HG03039 (cell line): ENCODE measurements around the gene GNG3.
"Not testable (repeated sequence)": the region's sequence is repeated elsewhere in the genome, so short reads cannot be mapped to it uniquely, and the experiment has no call there.

Experiments
- ATAC-seq: cut with Tn5 transposase; IDR thresholded peaks from one replicate; pipeline ENCODE4 v1.9.1; 2021; ENCODE audit warnings: mild to moderate bottlenecking, moderate library complexity; ENCODE audit not compliant: unreplicated experiment

The GNG3 gene

DNA sequence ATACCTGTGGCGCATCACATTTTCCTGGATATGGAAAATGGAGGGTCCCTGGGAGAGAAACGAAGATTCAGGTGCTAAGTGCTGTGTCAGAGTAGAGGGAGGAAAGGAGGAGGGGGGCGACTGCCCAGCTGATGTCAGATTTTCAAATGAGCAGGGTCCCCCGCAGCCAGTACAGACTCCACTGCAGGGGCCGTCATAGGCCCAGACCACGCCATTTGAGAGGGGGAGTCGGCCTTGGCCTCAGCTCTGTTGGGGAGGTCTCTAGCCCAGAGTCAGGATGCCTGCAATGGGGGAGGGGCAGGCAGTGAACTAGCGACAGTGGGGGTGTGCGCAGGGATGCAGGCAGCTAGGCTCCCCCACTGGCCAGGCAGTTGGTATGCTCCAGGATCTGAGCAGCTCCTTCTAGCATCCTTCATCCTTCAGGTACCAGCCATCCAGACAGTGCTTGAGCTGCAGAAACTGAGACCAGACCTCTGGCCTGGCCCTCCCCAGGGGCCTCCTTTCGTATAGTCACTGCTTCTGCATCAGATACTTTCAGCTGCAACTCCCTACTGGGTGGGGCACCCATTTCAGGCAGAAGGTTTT lies at the start of gene GNG3, which contains the start of gene BSCL2:
TSS of gene GNG3 (plus strand) at position 400 of the 585 bp plus-strand sequence. CDS start 620 bp downstream, outside the sequence.
TSS of gene BSCL2 (minus strand) at position 148 of the 585 bp plus-strand sequence. CDS start 229 bp downstream, outside the sequence.
- no peak for ATAC-seq

DNA sequence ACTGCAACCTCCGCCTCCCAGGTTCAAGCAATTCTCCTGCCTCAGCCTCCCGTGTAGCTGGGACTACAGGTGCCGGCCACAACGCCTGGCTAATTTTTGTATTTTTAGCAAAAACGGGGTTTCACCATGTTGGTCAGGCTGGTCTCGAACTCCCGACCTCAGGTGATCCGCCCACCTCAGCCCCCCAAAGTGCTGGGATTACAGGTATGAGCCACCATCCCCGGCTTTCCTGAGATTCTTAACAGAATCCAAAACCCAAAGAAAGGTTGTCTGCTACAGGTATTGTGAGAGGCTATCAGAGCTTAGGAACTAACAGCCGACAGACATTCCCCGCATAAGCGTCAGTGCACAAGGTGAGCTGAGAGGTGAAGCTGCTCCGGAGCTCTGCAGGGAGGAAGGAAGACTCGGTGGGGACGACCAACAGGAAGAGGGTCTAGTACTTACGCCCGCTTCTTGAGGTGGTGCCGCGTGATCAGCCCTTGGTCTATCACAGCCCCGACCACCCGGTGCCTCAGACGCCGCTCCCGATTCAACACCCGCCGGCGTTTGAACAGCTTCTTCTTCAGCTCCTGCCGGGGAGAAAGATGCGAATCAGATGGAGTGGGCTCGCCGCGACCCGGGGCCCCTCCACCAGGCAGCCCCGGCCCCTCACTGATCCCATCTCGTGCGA lies 42.9 kb upstream of the GNG3 start:
- peak; percentile 30 for ATAC-seq

DNA sequence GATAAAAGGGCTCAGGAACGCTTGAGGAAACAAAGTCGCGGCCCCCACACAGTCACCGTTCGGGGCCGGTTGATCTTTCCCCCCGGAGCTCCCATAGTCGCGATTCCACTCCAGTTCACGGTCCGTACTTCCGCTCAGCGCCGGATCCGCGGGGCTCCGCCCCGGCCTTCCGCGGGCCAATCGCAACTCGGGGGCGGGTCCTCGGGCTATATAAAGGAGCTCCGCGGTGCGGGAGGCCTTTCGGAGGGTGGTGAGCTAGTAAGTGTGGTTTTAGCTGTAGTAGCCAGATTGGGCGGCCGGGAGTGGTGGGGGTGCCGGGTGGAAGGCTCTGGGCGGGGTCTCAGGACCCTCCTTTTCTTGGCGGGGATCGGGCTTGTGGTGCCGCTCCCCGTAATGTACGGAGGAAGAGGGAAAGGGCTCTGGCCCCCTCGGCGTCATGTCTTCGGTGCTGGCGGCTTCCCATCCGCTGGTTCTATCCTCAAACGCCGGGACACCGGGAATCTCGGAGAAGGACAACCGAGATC lies 42.3 kb upstream of the GNG3 start, which contains the start of the genes C11orf98 and CSKMT:
TSS of gene C11orf98 (minus strand) at position 136 of the 524 bp plus-strand sequence. CDS start at position 95, 41 bp downstream.
TSS of gene CSKMT (plus strand) at position 238 of the 524 bp plus-strand sequence. CDS start 568 bp downstream, outside the sequence.
- peak; percentile 71 for ATAC-seq

DNA sequence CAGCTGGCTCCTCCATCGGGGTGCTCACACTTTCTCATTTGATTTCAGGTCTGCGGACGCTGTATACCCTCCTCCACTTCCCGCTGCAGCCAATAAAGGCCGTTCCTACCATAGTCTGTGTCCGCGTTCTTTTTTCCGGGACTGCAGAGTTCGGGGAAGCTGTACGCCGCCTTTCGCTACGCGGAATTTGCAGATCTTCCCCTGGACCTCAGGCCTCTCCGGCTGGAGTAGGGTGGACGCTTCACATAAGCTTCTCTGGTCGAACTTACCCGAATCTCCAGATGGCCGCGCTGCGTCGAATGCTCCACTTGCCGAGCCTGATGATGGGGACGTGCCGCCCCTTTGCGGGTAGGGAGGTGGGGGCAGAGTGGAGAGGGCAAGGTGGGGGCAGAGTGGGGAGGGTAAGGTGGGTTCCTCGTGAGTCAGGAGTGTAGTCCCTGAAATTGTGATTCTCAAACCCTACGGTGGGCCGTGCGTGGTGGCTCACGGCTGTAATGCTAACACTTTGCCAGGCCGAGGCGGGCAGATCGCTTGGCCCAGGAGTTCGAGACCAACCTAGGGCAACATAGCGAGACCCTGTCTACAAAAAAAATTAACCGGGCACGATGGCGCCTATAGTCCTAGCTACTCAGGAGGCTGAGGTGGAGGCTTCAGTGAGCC lies 41.7 kb upstream of the GNG3 start:
- peak; percentile 9 for ATAC-seq

DNA sequence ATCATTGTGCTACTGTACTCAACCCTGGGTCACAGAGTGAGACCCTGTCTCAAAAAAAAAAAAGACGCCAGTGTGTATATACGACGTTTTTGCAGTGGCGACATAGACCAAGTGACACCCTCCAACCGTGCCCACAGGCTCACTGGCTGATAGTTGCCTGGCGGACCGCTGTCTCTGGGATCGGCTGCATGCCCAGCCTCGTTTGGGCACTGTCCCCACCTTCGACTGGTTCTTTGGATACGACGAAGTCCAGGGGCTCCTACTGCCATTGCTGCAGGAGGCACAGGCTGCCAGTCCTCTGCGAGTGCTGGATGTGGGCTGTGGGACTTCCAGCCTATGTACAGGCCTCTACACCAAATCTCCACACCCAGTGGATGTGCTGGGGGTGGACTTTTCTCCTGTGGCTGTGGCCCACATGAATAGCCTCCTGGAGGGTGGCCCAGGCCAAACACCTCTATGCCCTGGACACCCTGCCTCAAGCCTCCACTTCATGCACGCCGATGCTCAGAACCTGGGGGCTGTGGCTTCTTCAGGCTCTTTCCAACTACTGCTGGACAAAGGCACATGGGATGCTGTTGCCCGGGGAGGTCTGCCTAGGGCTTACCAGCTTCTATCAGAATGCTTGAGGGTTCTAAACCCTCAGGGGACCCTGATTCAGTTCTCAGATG lies 41.1 kb upstream of the GNG3 start:
- no peak for ATAC-seq

DNA sequence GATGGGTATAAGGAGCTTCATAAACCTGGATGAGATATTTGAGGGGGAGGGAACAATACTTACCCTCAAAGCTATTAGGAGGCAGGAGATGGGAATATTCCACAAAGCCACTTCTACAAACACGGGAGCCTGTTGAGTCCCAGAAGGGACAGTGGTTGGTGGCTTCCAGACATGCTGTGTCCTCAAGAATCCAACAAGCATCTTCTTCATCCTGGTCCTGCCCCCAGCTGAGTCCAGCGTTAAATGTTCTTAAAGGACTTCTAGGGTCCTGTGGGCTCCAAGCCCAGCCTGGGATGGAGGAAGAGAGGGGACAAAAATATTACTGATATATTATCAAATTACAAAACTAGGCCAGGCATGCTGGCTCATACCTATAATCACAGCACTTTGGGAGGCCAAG lies 40.0 kb upstream of the GNG3 start:
- ATAC-seq, result no peak

DNA sequence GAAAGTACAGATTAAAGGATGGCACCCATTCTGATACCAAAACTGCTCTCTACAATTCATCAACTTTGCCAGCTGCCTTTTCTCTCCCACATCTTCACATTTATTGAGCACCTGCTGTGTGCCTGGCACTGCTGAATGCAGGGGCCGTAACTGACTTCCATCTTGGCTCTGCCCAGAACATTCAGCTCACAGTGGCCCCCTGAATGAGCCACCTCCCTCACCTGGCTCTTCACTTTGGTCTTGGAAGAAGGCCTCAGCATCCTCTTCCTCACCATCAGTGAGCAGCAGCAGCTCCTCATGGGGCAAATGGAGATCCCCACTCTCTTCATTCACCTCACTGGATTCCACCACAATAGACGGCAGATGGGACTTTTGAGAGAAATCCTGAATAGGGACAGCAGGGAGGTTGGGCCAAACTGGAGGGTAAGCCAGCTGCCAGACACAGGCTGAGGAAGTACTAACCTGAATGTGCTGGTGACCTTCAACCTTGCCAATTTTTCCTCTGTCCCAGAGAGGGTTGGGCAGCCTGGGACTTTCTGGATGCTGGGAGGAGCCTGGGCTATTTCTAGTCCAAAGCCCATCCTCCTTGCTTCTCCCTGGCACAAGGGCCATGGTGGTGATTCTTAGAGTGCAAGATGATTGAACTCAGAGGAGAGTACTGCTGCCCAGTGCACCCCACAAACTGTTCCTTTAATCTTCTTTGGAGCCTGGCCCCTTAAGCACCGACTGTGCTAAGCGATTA lies 37.9 kb upstream of the GNG3 start:
- no peak for ATAC-seq

DNA sequence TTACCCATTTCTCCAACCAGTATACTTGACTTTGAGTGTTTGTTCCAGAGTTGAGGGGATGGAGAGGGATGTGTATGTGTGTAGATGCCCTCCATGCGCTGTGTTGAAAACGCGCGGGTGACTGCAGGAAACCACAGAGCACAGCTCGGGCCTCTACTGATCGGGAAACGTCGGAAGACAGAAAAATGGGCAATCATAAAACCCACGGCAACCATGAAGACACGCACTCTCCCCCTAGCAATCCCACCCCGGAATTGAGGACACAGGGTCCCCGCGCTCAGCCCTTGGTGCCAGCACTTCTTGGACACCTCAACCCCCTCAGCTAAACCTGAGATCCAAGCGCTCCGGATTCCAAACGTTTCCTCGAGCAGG lies 36.3 kb upstream of the GNG3 start:
- ATAC-seq, result peak; percentile 12

DNA sequence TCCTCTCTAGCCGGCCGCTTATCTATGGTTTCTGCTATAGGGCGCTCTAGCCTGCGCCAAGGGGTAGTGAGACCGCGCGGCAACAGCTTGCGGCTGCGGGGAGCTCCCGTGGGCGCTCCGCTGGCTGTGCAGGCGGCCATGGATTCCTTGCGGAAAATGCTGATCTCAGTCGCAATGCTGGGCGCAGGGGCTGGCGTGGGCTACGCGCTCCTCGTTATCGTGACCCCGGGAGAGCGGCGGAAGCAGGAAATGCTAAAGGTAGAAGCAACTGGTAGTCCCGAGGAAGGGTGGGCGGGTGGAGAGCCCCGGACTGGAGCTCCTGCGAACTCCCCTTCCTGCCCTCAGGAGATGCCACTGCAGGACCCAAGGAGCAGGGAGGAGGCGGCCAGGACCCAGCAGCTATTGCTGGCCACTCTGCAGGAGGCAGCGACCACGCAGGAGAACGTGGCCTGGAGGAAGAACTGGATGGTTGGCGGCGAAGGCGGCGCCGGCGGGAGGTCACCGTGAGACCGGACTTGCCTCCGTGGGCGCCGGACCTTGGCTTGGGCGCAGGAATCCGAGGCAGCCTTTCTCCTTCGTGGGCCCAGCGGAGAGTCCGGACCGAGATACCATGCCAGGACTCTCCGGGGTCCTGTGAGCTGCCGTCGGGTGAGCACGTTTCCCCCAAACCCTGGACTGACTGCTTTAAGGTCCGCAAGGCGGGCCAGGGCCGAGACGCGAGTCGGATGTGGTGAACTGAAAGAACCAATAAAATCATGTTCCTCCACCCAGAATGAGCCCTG lies 35.7 kb upstream of the GNG3 start, which contains the start of the genes LBHD1 and UQCC3:
TSS of gene LBHD1 (minus strand) at position 660 of the 782 bp plus-strand sequence. CDS start 2,236 bp downstream, outside the sequence.
TSS of gene UQCC3 (plus strand) at position 66 of the 782 bp plus-strand sequence. CDS start at position 139, 73 bp downstream.
- peak; percentile 37 for ATAC-seq

DNA sequence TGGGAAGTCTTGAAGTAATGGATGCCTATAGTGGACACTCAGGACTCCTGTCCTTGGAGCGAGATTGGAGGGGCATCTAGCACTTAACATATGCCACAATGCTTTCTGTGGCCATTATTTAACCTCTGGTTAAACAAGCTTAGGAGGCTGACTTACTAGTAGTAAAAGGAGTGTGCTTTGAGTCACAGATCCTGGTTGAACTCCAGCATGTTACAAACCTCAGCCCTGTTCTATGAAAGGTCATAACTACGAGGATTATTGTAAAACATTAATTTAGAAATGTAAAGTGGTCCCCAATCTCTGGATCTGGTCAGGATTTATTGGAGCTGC lies 34.3 kb upstream of the GNG3 start:
- no peak for ATAC-seq

DNA sequence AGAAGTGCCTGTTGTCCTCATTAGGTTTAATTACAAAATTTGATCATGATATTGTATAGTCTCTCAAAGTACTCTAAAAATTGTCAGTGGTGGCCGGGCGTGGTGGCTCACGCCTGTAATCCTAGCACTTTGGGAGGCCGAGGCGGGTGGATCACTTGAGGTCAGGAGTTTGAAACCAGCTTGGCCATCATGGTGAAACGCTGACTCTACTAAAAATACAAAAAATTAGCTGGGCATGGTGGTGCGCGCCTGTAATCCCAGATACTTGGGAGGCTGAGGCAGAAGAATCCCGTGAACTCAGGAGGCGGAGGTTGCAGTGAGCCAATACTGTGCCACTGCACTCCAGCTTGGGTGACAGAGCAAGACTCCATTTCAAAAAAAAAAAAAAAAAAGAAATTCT lies 32.1 kb upstream of the GNG3 start:
- ATAC-seq, result not testable (repeated sequence)

DNA sequence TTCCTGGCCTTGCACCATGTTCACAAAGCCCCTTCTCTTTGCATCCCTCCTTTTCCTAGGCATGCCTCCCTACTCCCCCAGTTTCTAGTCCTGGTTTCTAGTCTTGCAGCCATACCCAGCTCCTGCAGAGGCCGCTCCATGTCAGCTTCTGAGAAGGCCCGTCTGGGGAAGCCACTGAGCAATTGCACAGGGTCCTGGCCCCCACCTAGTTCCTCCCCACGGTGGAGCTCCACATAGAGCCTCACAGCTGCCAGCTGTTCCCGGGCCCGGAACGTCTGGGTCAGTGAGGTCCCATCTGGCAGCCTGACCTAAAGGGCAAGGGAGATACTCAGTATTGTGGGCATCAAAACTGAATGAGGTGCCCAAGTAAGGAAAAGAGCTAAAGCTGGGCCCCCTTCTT lies 30.8 kb upstream of the GNG3 start:
- no peak for ATAC-seq

DNA sequence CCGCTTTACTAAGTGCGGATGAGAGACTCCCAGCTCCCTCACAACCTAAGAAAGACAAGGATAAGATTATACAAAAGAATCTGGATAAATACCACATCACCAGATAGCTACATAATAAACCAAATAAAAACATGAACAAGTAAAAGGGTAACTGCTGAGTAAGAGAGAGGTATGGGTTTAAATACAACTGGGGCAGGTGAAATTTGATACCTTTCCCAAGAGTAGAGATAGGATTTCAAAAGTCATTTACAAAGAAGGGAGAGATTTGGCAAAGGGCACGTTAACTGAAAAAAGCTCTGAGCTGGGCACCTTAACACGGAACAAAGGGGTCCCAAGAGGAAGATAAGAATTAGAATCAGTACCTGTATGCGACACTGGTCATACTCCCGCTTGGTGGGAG lies 30.3 kb upstream of the GNG3 start:
- no peak for ATAC-seq

DNA sequence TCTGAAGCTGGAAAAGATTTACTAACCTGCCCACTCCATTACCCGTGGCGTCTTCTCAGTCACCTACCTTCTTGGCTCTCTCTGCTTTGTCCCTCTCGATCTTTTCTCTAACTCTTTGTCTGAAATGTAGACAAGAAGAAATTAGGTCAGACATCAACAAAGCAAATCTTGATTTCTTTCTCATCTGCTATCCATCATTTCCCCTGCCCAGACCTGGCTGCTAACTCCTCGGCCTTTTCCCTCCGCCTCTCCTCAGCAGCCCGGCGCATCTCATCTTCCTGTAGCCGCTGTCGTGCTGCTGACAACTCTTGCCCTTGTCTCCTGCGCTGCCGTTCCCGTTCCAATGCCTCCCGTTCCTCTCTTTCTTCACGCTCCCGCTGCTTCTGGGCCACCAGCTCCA lies 29.8 kb upstream of the GNG3 start:
- ATAC-seq, result no peak

DNA sequence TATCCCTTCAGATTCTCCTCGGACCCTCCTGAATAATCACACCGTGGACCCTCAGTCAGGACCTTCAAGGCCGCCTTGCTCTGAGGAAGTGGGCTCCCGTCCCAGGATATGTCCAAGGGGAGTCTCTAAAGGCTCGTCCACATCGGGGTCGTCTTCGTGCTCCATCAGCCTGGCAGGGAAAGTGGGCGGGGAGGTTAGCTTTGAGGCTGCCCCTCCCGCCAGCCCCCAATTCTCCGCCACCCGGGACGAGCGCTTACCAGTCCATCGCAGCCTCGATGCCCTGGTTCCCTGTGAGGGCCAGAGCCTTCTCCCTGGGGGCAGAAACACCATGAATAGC lies 29.1 kb upstream of the GNG3 start:
- no peak for ATAC-seq

DNA sequence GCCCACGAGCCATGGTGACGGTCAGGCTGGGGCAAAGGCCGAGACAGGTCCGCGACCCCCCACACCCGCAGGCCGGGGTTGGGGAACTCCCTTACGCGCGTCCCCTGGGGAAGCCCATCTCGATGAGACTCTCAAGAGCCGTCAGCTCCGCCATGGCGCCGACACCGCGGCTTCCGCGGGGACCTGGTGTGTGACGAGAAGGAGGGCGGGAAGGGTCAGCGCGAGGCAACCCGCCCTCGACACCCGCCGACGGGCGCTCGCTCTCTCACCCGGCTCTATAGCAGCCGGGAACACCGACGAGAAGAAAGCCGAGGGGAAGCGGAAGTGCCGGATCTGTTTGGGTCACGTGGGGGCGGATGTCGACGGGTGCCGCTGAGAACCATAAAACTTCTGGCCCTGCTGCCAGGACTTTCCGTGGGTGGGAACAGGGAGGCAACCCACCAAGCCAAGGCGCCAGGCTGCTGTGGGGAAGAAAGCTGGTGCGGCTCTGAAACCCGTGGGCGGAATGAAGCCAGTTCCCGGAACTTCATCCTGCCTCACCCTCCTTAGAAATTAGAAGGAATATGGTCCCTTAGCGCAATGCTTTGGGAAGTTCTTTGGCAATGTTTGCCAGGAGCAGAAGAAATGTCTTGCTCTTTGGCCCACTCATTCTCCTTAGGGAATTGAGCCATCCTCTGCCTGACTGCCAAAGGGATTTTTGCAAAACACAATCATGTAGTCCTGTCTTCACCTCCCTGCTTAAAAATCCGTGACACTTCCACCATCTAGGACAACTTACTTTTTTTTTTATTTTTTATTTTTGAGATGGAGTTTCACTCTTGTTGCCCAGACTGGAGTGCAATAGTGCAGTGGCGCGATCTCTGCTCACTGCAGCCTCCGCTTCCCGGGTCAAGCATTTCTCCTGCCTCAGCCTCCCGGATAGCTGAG lies 28.4 kb upstream of the GNG3 start, which contains the start of gene UBXN1:
TSS of gene UBXN1 (minus strand) at position 304 of the 927 bp plus-strand sequence. CDS start at position 154, 150 bp downstream.
- ATAC-seq, result peak; percentile 51

DNA sequence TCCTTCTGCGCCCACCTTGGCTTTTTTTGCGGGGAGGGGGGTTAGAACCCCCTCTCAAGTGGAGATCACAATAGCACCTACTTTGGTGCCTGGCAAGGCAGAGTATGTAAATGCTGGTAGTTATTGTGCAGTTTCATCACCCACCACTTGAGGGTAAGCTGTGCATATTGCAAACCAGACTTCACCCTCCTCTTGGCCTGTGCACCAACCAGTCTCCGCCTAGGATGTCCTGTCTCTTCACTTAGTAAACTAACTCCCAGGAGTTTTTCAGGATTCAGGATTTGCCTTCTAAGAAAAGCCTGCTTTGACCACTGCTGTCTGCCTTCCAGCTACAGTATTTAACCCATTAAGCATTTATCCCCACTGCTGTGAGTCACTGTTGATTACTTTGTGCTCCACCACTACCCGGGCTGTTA lies 26.6 kb upstream of the GNG3 start:
- no peak for ATAC-seq

DNA sequence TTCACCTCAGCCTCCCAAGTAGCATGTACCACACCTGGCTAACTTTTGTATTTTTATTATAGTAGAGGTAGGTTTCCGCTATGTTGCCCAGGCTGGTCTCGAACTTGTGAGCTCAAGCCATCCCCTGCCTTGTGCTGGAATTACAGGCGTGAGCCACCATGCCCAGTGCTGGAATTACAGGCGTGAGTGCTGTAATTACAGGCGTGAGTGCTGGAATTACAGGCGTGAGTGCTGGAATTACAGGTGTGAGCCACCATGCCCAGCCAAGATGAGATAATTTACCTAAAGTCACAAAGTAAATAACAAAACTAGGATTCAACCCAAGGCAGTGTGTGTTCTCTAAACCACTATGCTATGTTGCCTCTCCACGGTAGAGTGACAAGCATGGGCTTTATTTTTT lies 25.0 kb upstream of the GNG3 start:
- no peak for ATAC-seq
